SK-N-SH (cell line): ENCODE results near the gene BRS3.

ENCODE experiments used
- CTCF ChIP-seq: fragments of 200-600 bp; sonication (generic); IDR thresholded peaks from 2 replicates; pipeline ENCODE4 v1.6.1; 2017; ENCODE audit warnings: antibody characterized with exemption, mild to moderate bottlenecking, moderate library complexity
- EP300 ChIP-seq, 2 experiments: IDR thresholded peaks; 2 replicates each; pipeline versions ENCODE4 v1.4.0 to v1.6.1; 2012; ENCODE audit warnings: borderline replicate concordance in 1 of 2, low read depth in 1 of 2, low read length in 1 of 2
- NRF1 ChIP-seq: IDR thresholded peaks from 2 replicates; pipeline ENCODE4 v1.6.1; 2012; ENCODE audit warnings: low read depth, mild to moderate bottlenecking, low read length
- POLR2AphosphoS5 ChIP-seq: IDR thresholded peaks from 2 replicates; pipeline ENCODE4 v1.6.1; 2012; ENCODE audit warnings: low read depth, low read length
- RXRA ChIP-seq: IDR thresholded peaks from 2 replicates; pipeline ENCODE4 v1.4.0; 2012; ENCODE audit warnings: low read depth, mild to moderate bottlenecking, borderline replicate concordance
- TF ChIP-seq, protein P1 (sequence below): fragments of 150-350 bp; IDR thresholded peaks from 2 replicates; pipeline ENCODE4 v1.6.1; 2017; ENCODE audit warnings: antibody characterized with exemption, low read length, low read depth, borderline replicate concordance

DNA sequence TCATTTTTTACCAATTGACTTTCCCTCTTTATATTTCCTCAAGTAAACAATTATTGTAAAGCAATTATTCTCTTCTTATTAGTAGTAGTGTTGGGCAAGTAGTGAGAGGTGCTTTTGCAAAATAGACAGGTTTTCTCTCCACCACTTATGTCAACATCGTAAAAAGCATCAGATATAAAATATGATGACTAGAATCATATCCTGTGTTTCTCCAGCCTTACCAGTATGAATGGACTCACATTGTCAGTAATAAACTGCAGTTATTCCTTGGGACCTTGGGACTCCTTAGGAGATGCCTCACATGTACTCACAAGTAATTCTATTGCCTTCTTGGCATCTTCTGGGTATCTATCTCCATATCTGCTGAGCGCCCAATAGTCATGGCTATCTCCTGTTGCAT lies 40.4 kb upstream of the BRS3 start:
- no peak for TF ChIP-seq EP300 (IDR thresholded peaks at IDR 0.05; ENCODE audit: borderline replicate concordance in 1 of 2, low read depth in 1 of 2, low read length in 1 of 2)
- TF ChIP-seq CTCF: no peak
- no peak for TF ChIP-seq NRF1
- TF ChIP-seq POLR2AphosphoS5: no peak
- TF ChIP-seq RXRA: no peak
- TF ChIP-seq, protein P1, sequence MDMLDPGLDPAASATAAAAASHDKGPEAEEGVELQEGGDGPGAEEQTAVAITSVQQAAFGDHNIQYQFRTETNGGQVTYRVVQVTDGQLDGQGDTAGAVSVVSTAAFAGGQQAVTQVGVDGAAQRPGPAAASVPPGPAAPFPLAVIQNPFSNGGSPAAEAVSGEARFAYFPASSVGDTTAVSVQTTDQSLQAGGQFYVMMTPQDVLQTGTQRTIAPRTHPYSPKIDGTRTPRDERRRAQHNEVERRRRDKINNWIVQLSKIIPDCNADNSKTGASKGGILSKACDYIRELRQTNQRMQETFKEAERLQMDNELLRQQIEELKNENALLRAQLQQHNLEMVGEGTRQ: no peak
